IPS-18c (cell line): ENCODE measurements around the gene DMWD.
A peak's percentile ranks its signal among the peaks of the same experiment; 100 is the strongest.
"Not testable (repeated sequence)": the region's sequence is repeated elsewhere in the genome, so short reads cannot be mapped to it uniquely, and the experiment has no call there.

ENCODE experiments used
- H3K4me3 ChIP-seq: 2 replicates; pipeline ENCODE4 v1.7.0; 2013; ENCODE audit warnings: low read depth, mild to moderate bottlenecking, low read length, moderate library complexity; ENCODE audit not compliant: insufficient read depth
- H3K9me3 ChIP-seq: one replicate; pipeline ENCODE4 v1.6.1; 2013; ENCODE audit warnings: mild to moderate bottlenecking, low read length, moderate library complexity; ENCODE audit not compliant: control insufficient read depth, insufficient read depth

DMWD gene

GRCh38 chr19:45819769-45820168 lies 27.1 kb upstream of the DMWD start:
- no peaks in the 10 kb centered on the region for H3K9me3 ChIP-seq
- no peak overlapping the region for H3K4me3 ChIP-seq

DNA sequence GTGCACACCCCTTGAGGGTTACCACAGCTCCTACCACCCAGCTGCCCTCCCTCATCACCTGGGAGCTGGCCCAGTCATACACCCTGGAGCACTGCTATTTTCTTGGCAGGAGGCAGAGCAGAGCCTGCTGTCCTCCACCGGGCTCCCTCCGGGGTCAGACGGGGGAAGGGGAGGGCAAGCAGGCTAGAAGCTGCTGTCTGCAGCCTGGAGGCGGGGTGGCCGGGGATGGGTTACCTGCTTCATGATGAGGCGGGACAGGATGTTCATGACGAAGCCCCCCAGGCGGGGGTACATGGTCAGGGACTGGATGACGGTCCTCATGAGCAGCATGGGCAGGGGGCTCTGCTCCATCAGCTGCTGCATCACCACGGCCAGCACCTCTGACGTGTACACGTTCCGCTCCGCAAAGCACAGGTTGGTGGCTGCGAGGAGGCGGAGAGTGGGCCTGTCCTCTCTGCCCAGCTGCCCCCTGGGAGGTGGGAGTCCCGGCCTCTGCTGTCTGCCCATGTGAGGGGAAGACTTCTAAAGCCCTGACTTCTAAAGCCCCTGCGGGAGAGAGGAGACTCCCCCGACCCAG lies 25.2 kb upstream of the DMWD start:
- Histone ChIP-seq H3K4me3 (no peak overlapping the region), H3K9me3 (no peaks in the 10 kb centered on the region)

DNA sequence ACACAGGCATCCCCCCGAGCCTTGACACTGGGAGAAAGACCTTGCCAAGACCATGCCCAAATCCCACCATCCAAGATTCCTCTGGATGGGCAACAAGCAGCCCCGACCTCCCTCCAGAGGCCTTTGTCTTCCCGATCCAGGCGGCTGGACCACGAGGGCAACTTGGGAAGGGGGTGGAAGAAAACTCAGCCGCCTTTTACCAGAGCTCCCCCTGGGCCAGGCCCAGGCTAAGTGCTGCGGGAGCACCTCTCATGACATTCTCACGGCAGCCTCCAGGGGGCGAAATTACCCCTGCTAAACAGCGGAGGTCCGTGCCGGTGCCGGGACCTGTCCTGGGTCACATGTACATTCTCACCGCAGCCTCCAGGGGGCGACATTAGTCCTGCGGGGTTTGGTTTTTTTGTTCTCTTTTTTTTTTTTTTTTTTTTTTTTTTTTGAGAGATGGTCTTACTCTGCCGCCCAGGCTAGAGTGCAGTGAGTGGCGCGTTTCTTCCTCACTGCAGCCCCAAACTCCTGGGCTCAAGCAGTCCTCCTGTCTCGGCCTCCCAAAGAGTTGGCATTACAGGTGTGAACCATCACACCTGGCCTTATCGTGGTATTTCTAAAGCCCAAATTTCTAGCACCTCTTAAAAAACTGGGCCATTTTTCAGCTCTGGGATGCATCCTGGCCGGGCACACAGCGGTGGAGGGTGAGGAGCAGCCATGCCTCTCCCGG lies 24.5 kb upstream of the DMWD start:
- H3K9me3 ChIP-seq, result no peaks in the 10 kb centered on the region
- H3K4me3 ChIP-seq, result peak overlapping the region; percentile 77

GRCh38 chr19:45816236-45817009 lies 23.8 kb upstream of the DMWD start:
- H3K4me3 ChIP-seq, result peak overlapping the region; percentile 77

GRCh38 chr19:45815481-45816216 lies 23.0 kb upstream of the DMWD start:
- Histone ChIP-seq H3K9me3 (no peaks in the 10 kb centered on the region), H3K4me3 (peak overlapping the region; percentile 77)

More at GRCh38 chr19:45816236-45817009, 23.8 kb upstream of the DMWD start:
- H3K9me3 ChIP-seq, result no peaks in the 10 kb centered on the region

- H3K4me3 ChIP-seq, result peak within 1 kb of the TSS; percentile 77
- no peaks in the 10 kb centered on the region for H3K9me3 ChIP-seq
Measured at GRCh38 chr19:45814851-45815480, 22.3 kb upstream of the DMWD start, which contains the start of gene RSPH6A. TSS of gene RSPH6A (minus strand) at chr19:45815308. CDS start at chr19:45815176, 132 bp downstream.

DNA sequence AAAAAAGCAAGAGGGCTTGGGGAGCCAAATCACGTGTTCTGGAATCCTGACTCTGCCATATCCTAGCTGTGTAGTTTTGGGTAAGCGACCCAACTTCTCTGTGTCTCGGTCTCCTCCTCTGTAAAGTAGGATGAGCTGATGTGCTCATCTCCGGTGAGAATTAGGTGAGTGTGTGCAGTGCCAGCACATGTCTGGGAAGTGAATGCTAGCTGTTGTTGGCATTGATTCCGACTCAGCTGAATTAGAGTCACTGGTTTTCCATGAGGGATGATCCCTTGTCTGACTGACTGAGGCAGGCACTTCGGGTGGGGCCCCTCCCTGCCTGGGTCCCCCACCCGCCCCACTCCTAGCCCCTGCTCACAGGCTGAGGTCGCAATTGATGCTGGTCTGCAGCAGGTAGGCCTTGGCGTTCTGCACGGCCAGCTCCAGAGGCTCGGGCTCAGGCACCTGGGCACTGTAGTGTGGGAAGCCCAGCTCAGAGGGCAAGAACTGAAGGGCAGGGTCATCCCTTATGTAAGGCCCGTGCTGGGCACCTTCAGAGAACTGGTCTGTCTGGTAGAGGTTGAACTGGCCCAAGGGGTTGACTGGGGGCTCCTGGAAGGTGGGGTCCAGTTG lies 21.6 kb upstream of the DMWD start:
- Histone ChIP-seq H3K9me3 (no peaks in the 10 kb centered on the region), H3K4me3 (peak overlapping the region; percentile 77; the same call in 1 of the 2 replicates)

DNA sequence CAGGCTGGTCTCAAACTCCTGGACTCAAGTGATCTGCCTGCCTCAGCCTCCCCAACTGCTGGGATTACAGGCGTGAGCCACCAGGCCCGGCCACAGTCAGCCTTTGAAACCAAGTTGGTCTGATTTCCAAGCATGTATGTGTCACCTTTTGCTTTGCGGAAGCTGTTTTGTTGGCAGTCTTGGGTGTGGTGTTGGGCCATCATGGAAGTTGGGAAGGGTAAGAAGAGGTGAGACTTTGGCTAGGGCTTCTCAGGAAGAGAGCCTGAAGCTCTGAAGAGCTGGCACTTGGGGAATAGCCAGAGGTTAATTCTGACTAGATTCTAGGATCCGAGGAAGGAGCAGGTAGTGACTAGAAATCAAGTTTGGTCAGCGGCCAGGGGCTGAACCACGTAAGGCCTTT lies 19.7 kb upstream of the DMWD start:
- H3K9me3 ChIP-seq, result no peaks in the 10 kb centered on the region

GRCh38 chr19:45809643-45810159 lies 17.1 kb upstream of the DMWD start:
- H3K4me3 ChIP-seq, result no peak overlapping the region

More for the DNA sequence above, 19.7 kb upstream of the DMWD start:
- H3K4me3 ChIP-seq, result no peak overlapping the region

DNA sequence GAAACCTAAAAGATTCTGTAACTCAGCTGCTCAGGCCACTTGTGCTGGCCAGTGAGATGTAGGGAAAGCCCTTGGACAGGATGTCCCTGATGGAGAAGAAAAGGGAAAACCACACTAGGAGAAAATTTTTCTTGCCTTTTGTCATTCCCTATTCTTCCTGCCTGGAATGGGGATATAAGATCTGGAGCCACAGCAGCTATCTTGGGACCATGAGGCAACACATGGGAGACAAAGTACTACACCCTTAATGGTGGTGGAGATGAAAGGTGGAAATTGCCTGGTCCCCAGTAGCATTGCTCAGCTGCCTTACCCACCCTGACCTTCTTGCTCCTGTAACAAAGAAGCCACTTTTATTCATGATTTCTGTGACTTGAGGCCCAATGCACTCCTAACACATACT lies 13.1 kb upstream of the DMWD start:
- H3K4me3 ChIP-seq, result no peak overlapping the region
- no peaks in the 10 kb centered on the region for H3K9me3 ChIP-seq

More at GRCh38 chr19:45809643-45810159, 17.1 kb upstream of the DMWD start:
- H3K9me3 ChIP-seq, result no peaks in the 10 kb centered on the region

GRCh38 chr19:45804959-45805230 lies 12.2 kb upstream of the DMWD start:
- Histone ChIP-seq H3K4me3 (no peak overlapping the region), H3K9me3 (no peaks in the 10 kb centered on the region)

- Histone ChIP-seq H3K4me3 (no peak overlapping the region), H3K9me3 (no peaks in the 10 kb centered on the region)
Measured at GRCh38 chr19:45804140-45804958, 11.7 kb upstream of the DMWD start.

DNA sequence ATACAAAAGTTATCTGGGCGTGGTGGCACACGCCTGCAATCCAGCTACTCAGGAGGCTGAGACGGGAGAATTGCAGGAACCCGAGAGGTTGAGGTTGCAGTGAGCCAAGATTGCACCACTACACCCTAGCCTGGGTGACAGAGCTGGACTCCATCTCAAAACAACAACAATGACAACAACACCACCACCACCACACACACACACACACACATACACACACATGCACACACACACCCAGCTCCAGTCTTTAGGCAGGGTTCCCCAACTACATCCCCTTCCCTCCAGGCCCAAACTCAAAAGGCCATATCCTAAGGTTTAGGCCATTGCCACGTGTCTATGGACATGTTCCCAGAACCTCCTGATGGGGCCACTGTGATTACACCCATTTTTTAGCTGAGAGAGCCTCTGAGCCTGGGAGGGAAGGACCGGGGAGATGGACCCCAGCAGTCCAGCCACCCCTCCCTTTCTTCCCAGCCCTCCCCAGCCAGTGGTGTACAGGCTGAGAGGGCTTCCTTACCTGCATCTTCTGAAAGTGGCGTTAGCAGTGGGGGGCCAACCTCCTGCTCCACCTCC lies 9.0 kb upstream of the DMWD start:
- Histone ChIP-seq H3K4me3 (no peak overlapping the region), H3K9me3 (no peaks in the 10 kb centered on the region)

DNA sequence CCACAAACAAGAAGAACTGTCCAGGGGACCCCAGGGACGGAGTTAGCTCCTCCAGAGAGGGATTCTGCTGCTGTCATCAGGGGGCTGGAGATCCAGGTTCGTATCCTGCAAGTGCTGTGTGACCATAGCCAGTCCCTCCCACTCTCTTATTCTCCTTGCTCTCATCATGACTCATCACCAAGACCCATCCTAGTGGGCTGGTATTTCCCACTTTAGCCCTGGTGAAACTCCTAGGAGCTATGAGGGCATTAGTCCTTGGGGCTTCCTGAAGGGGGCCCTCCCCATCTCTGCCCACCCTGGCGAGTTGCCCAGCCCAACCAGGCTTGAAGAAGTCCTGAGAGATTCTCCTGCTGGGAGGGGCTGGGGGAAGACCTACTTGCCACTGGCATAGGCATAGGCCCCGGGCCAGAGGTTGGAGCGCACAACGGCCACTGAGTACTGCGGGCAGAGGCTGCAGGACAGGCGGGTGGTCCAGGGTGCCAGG lies 7.5 kb upstream of the DMWD start:
- Histone ChIP-seq H3K9me3 (no peaks in the 10 kb centered on the region), H3K4me3 (no peak overlapping the region)

GRCh38 chr19:45799541-45799940 lies 6.9 kb upstream of the DMWD start:
- not testable (repeated sequence) for H3K9me3 ChIP-seq, H3K4me3 ChIP-seq
